ENCODE data around the gene PRSS2.

GRCh38 chr7:142745091-142745635 lies 25.6 kb upstream of the PRSS2 start:
- TF ChIP-seq REST (IDR thresholded peaks at IDR 0.05; ENCODE audit: insufficient read depth in 1 of 2, low read depth in 2 of 2, low read length in 2 of 2) (no peak), POLR2AphosphoS5 (IDR thresholded peaks at IDR 0.05; ENCODE audit: low read depth, low read length) (no peak)
